Calu3 (cell line): Measurements from ENCODE around the gene DENND5B. TPM values are rescaled to one million over a fixed set of nuclear protein-coding genes. Genes with fewer than 3 reads are reported as not detected.
A peak's percentile ranks its signal among the peaks of the same experiment; 100 is the strongest.

ENCODE experiments used
- BruUV-seq: library from RNA; stranded (reverse); fragments of 400-500 nt; replicated peaks from 2 replicates; lab custom pipeline; 2021; lab: Mats Ljungman, UMichigan
- CTCF ChIA-PET: fragments of 300-600 bp; sonication (Branson Sonifier 250); formaldehyde crosslinking; loops from one replicate; lab custom pipeline; 2022; ENCODE audit warnings: antibody characterized with exemption; lab: Charles Lee
- DNase-seq: peaks from one replicate; pipeline ENCODE4 v3.0.0; 2022
- H3K27ac Mint-ChIP-seq: one replicate; pipeline ENCODE4 v1.8.0; 2022; ENCODE audit warnings: mixed read lengths; ENCODE audit not compliant: unreplicated experiment
- H3K27me3 Mint-ChIP-seq: one replicate; pipeline ENCODE4 v1.8.0; 2022; ENCODE audit warnings: mixed read lengths; ENCODE audit not compliant: unreplicated experiment
- H3K36me3 Mint-ChIP-seq: one replicate; pipeline ENCODE4 v1.8.0; 2022; ENCODE audit warnings: mild to moderate bottlenecking, moderate library complexity, mixed read lengths; ENCODE audit not compliant: insufficient read depth, unreplicated experiment
- H3K4me1 Mint-ChIP-seq: one replicate; pipeline ENCODE4 v1.8.0; 2022; ENCODE audit warnings: mild to moderate bottlenecking, low read depth, mixed read lengths; ENCODE audit not compliant: unreplicated experiment
- H3K4me3 Mint-ChIP-seq: one replicate; pipeline ENCODE4 v1.8.0; 2022; ENCODE audit warnings: mild to moderate bottlenecking, low read depth, moderate library complexity, mixed read lengths; ENCODE audit not compliant: unreplicated experiment
- H3K9me3 Mint-ChIP-seq: one replicate; pipeline ENCODE4 v1.8.0; 2022; ENCODE audit warnings: low read depth, mixed read lengths; ENCODE audit not compliant: unreplicated experiment
- intact Hi-C: fragments of 100-400 bp; cut with micrococcal nuclease; formaldehyde crosslinking; loops from one replicate; pipeline ENCODE4 v1.10.0; 2022; ENCODE audit not compliant: unreplicated experiment
- total RNA-seq: library from RNA; stranded (reverse); gene quantifications from 2 replicates; pipeline ENCODE4 v1.2.3, GENCODE V29; 2022
- TF ChIP-seq, protein P1 (sequence below): fragments of 200-600 bp; IDR thresholded peaks from one replicate; pipeline ENCODE4 v1.8.0; 2022; ENCODE audit warnings: antibody characterized with exemption; ENCODE audit not compliant: unreplicated experiment

DENND5B gene
- total RNA-seq, 1 experiment from 2014 or later: 10.2 TPM

DNA sequence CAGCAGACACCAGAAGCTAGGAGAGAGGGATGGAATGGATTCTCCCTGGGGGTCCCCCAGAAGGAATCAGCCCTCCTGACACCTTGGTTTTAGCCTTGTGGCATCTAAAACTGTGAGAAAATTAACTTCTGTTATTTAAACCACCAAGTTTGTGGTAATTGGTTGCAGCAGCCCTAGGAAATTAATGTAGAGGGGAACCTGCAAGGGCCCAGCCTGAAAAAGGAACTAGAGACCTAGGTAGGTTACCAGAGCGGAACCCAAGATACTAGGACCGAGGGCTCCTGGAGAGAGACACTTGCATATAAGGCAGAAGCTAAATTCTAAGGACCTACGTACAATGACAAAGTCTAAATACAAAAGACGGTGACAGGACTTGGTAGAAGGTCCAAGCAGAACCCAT is 8.1 kb upstream of the DENND5B start:
- Mint-ChIP-seq H3K9me3 (no peaks in the 10 kb centered on the region), H3K36me3 (no peaks in the 10 kb centered on the region), H3K27me3 (no peaks in the 10 kb centered on the region), H3K4me3 (no peak overlapping the region), H3K27ac (no peak overlapping the region), H3K4me1 (no peaks in the 10 kb centered on the region)
- TF ChIP-seq, protein P1, sequence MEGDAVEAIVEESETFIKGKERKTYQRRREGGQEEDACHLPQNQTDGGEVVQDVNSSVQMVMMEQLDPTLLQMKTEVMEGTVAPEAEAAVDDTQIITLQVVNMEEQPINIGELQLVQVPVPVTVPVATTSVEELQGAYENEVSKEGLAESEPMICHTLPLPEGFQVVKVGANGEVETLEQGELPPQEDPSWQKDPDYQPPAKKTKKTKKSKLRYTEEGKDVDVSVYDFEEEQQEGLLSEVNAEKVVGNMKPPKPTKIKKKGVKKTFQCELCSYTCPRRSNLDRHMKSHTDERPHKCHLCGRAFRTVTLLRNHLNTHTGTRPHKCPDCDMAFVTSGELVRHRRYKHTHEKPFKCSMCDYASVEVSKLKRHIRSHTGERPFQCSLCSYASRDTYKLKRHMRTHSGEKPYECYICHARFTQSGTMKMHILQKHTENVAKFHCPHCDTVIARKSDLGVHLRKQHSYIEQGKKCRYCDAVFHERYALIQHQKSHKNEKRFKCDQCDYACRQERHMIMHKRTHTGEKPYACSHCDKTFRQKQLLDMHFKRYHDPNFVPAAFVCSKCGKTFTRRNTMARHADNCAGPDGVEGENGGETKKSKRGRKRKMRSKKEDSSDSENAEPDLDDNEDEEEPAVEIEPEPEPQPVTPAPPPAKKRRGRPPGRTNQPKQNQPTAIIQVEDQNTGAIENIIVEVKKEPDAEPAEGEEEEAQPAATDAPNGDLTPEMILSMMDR: no peak
- DNase-seq: no peak
- no TSS peak for BruUV-seq
- intact Hi-C loops: no loop called here
- CTCF ChIA-PET: no interaction called here

- Mint-ChIP-seq H3K4me1 (peaks cover 2% of the 10 kb centered on the region), H3K4me3 (no peak overlapping the region), H3K27ac (no peak overlapping the region), H3K9me3 (no peaks in the 10 kb centered on the region), H3K36me3 (no peaks in the 10 kb centered on the region), H3K27me3 (no peaks in the 10 kb centered on the region)
- intact Hi-C loops: no loop called here
- DNase-seq: no peak
- TF ChIP-seq, protein P1: no peak
- no TSS peak for BruUV-seq
- CTCF ChIA-PET: interaction anchor here (0.7 to 0.9 kb wide), 2 partner anchors 10 to 115 kb away, joined by 3 to 4 read pairs; no protein-coding TSS in a partner anchor
These were observed 6.1 kb upstream of the DENND5B start for GRCh38 chr12:31597066-31597465.

DNA sequence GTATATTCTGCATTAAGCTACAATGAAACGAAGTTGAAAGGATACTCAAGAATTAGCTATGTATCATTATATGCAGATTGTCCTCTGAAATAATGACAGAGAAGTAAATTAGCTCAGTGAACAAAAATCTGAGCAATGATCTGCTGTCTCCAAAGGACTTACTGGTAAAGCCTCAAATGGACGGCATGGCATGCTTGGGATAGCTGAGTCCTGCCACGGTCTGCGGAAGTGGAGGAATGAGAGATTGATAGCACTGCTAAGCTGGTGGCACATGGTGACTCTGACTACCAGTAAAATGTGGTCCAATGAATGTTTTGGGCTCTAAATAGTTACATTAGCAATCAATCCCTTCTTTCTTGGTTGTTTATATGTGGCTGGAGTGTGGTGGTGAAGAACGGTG is 3.7 kb upstream of the DENND5B start:
- Mint-ChIP-seq H3K4me1 (peaks cover 9% of the 10 kb centered on the region), H3K9me3 (no peaks in the 10 kb centered on the region), H3K36me3 (peaks cover 19% of the 10 kb centered on the region), H3K4me3 (no peak overlapping the region), H3K27ac (no peak overlapping the region), H3K27me3 (no peaks in the 10 kb centered on the region)
- TF ChIP-seq, protein P1: no peak
- no TSS peak for BruUV-seq
- DNase-seq: no peak
- intact Hi-C loops: loop anchor here (5.0 kb wide), 2 partner anchors 102 to 122 kb away; no protein-coding TSS in a partner anchor
- CTCF ChIA-PET: no interaction called here

DNA sequence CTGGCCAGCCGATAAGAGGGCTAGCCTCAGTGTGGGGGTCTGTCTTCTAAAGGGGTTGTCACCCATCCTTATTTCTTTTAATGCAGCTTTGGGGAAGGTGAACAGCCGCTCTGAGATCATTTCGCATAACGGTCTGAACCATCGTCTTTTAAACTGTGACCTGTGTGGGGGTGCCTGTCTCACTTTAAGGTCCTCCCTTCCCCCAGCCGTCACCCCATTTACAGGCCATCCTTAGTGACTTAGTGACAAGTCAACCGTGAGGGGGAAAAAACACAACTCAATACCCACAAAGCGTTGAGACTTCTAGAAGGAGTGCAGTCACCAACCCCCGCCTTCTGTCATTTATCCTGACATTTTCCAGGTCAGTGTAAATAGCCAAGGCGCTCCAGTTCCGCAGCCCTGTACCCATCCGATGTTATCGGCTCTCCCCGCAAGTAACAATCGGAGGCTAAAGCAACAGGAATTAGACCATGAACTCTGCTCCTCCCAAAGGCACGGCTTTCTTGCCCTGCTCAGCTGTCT is 505 bp upstream of the DENND5B start:
- intact Hi-C loops: loop anchor here (5.0 kb wide), 2 partner anchors 99 to 119 kb away; no protein-coding TSS in a partner anchor
- TF ChIP-seq, protein P1: no peak
- H3K9me3 Mint-ChIP-seq: peaks cover 3% of the 10 kb centered on the region
- DNase-seq: peak; percentile 3
- BruUV-seq: no TSS peak
- peaks cover 24% of the 10 kb centered on the region for H3K4me1 Mint-ChIP-seq
- H3K27me3 Mint-ChIP-seq: no peaks in the 10 kb centered on the region
- peak overlapping the region; percentile 79 for H3K27ac Mint-ChIP-seq
- H3K36me3 Mint-ChIP-seq: peaks cover 26% of the 10 kb centered on the region
- peak overlapping the region; percentile 93 for H3K4me3 Mint-ChIP-seq
- CTCF ChIA-PET: no interaction called here
